H9 (cell line): ENCODE results near the gene ZHX3. TPM values are rescaled to one million over a fixed set of nuclear protein-coding genes. Genes with fewer than 3 reads are reported as not detected.

Source experiments
- DNase-seq: peaks from one replicate; pipeline ENCODE4 v3.0.0-alpha.2; 2017
- H2AFZ ChIP-seq: one replicate; pipeline ENCODE4 v1.6.1; 2013; ENCODE audit warnings: mild to moderate bottlenecking, low read length, control low read depth, moderate library complexity
- H2AK5ac ChIP-seq: 2 replicates; pipeline ENCODE4 v1.6.1; 2013; ENCODE audit warnings: low read length, control low read depth, mixed read lengths; ENCODE audit not compliant: insufficient read length
- H2BK120ac ChIP-seq: one replicate; pipeline ENCODE4 v1.6.1; 2013; ENCODE audit warnings: low read depth, mild to moderate bottlenecking, low read length, control low read depth, inconsistent platforms; ENCODE audit not compliant: poor library complexity, severe bottlenecking
- H2BK12ac ChIP-seq: 2 replicates; pipeline ENCODE4 v1.6.1; 2013; ENCODE audit warnings: low read length, control low read depth, mixed read lengths, low read depth; ENCODE audit not compliant: insufficient read length
- H2BK15ac ChIP-seq: 2 replicates; pipeline ENCODE4 v1.6.1; 2013; ENCODE audit warnings: low read depth, low read length, control low read depth
- H2BK20ac ChIP-seq: one replicate; pipeline ENCODE4 v1.6.1; 2013; ENCODE audit warnings: low read depth, mild to moderate bottlenecking, low read length, control low read depth, inconsistent platforms; ENCODE audit not compliant: poor library complexity, severe bottlenecking
- H2BK5ac ChIP-seq: 2 replicates; pipeline ENCODE4 v1.6.1; 2013; ENCODE audit warnings: low read length, control low read depth, mixed read lengths; ENCODE audit not compliant: insufficient read length
- H3K14ac ChIP-seq: 2 replicates; pipeline ENCODE4 v1.6.1; 2013; ENCODE audit warnings: low read length, control low read depth; ENCODE audit not compliant: insufficient read depth
- H3K18ac ChIP-seq: 2 replicates; pipeline ENCODE4 v1.6.1; 2013; ENCODE audit warnings: low read depth, mild to moderate bottlenecking, mixed read lengths, low read length, control low read depth; ENCODE audit not compliant: insufficient read length
- H3K23ac ChIP-seq: 2 replicates; pipeline ENCODE4 v1.6.1; 2013; ENCODE audit warnings: low read length, control low read depth, mixed read lengths, low read depth; ENCODE audit not compliant: insufficient read length
- H3K23me2 ChIP-seq: 2 replicates; pipeline ENCODE4 v1.6.1; 2013; ENCODE audit warnings: low read depth, mild to moderate bottlenecking, mixed read lengths, low read length, control low read depth; ENCODE audit not compliant: insufficient read length, poor library complexity, severe bottlenecking
- H3K27ac ChIP-seq: 2 replicates; pipeline ENCODE4 v1.5.1; 2013; ENCODE audit warnings: low read length, control low read depth, mixed read lengths, low read depth; ENCODE audit not compliant: insufficient read length
- H3K27me3 ChIP-seq: 2 replicates; pipeline ENCODE4 v1.6.1; 2013; ENCODE audit warnings: low read length, control low read depth, inconsistent platforms; ENCODE audit not compliant: insufficient read depth
- H3K4ac ChIP-seq: 2 replicates; pipeline ENCODE4 v1.6.1; 2013; ENCODE audit warnings: low read depth, mild to moderate bottlenecking, control low read depth, inconsistent platforms, low read length, moderate library complexity
- H3K4me1 ChIP-seq: 2 replicates; pipeline ENCODE4 v1.6.1; 2013; ENCODE audit warnings: low read length, control low read depth, inconsistent platforms; ENCODE audit not compliant: insufficient read depth
- H3K4me2 ChIP-seq: 2 replicates; pipeline ENCODE4 v1.6.1; 2013; ENCODE audit warnings: low read length, control low read depth, mixed read lengths; ENCODE audit not compliant: insufficient read length, insufficient read depth
- H3K56ac ChIP-seq: 2 replicates; pipeline ENCODE4 v1.6.1; 2013; ENCODE audit warnings: low read depth, mild to moderate bottlenecking, mixed read lengths, low read length, control low read depth; ENCODE audit not compliant: insufficient read length
- H3K79me1 ChIP-seq: 2 replicates; pipeline ENCODE4 v1.6.1; 2013; ENCODE audit warnings: low read depth, mild to moderate bottlenecking, moderate library complexity, low read length, control low read depth, inconsistent platforms; ENCODE audit not compliant: insufficient read depth, poor library complexity, severe bottlenecking
- H3K79me2 ChIP-seq: 2 replicates; pipeline ENCODE4 v1.6.1; 2013; ENCODE audit warnings: low read length, control low read depth, inconsistent platforms; ENCODE audit not compliant: insufficient read depth
- H3K9ac ChIP-seq: 2 replicates; pipeline ENCODE4 v1.6.1; 2013; ENCODE audit warnings: low read length, control low read depth, mixed read lengths; ENCODE audit not compliant: insufficient read length; ENCODE audit errors: extremely low read depth
- H3K9me3 ChIP-seq: one replicate; pipeline ENCODE4 v1.6.1; 2013; ENCODE audit warnings: low read depth, low read length, inconsistent platforms; ENCODE audit not compliant: control insufficient read depth
- H3T11ph ChIP-seq: one replicate; pipeline ENCODE4 v1.6.1; 2013; ENCODE audit warnings: mild to moderate bottlenecking, low read length, control low read depth, inconsistent platforms
- H4K20me1 ChIP-seq: one replicate; pipeline ENCODE4 v1.6.1; 2013; ENCODE audit not compliant: control insufficient read depth, insufficient read length, insufficient read depth
- H4K5ac ChIP-seq: 2 replicates; pipeline ENCODE4 v1.6.1; 2013; ENCODE audit warnings: low read depth, mild to moderate bottlenecking, mixed read lengths, low read length, control low read depth; ENCODE audit not compliant: insufficient read length
- H4K8ac ChIP-seq: replicated peaks from 2 replicates; pipeline ENCODE4 v1.6.1; 2013; ENCODE audit warnings: low read length, control low read depth, mixed read lengths, low read depth; ENCODE audit not compliant: insufficient read length
- H4K91ac ChIP-seq: 2 replicates; pipeline ENCODE4 v1.6.1; 2013; ENCODE audit warnings: low read depth, mild to moderate bottlenecking, moderate library complexity, mixed read lengths, low read length, control low read depth; ENCODE audit not compliant: insufficient read length
- H3K27ac Mint-ChIP-seq, 3 experiments: 2 replicates in 2 of 3; 3 replicates in 1 of 3; pipeline ENCODE4 v1.8.0; 2020 to 2021; ENCODE audit warnings: mixed read lengths in 3 of 3, mild to moderate bottlenecking in 1 of 3, moderate library complexity in 1 of 3
- H3K27me3 Mint-ChIP-seq: 2 replicates; pipeline ENCODE4 v1.8.0; 2021; ENCODE audit warnings: low read depth, mild to moderate bottlenecking, moderate library complexity, mixed read lengths
- H3K36me3 Mint-ChIP-seq, 3 experiments: 2 replicates in 2 of 3; 3 replicates in 1 of 3; pipeline ENCODE4 v1.8.0; 2020 to 2021; ENCODE audit warnings: low read depth in 3 of 3, mixed read lengths in 3 of 3; ENCODE audit not compliant: insufficient read depth in 1 of 3
- H3K4me1 Mint-ChIP-seq, 2 experiments: 2 replicates each; pipeline ENCODE4 v1.8.0; 2020; ENCODE audit warnings: mixed read lengths in 2 of 2
- H3K4me3 Mint-ChIP-seq, 2 experiments: 2 replicates in 1 of 2; 3 replicates in 1 of 2; pipeline ENCODE4 v1.8.0; 2020 to 2021; ENCODE audit warnings: mild to moderate bottlenecking in 2 of 2, mixed read lengths in 2 of 2, moderate library complexity in 1 of 2
- H3K9me3 Mint-ChIP-seq, 2 experiments: 2 replicates in 1 of 2; 3 replicates in 1 of 2; pipeline ENCODE4 v1.8.0; 2020; ENCODE audit warnings: mild to moderate bottlenecking in 2 of 2, mixed read lengths in 2 of 2, moderate library complexity in 1 of 2
- WGBS: extraction: QIAGEN DNeasy Blood & Tissue Kit; methylation state at CpG from one replicate; pipeline ENCODE4 v1.1.7; 2013; ENCODE audit warnings: missing lambda C conversion rate, low lambda C conversion rate, mixed read lengths; ENCODE audit not compliant: insufficient read length; ENCODE audit errors: extremely low coverage; 5-methylcytosine and 5-hydroxymethylcytosine counted together
- total RNA-seq: library from RNA; stranded (reverse); gene quantifications from 2 replicates; pipeline ENCODE4 v1.2.1, GENCODE V29; 2021
- TF ChIP-seq, protein P1 (sequence below): fragments of 200-600 bp; sonication (generic); conservative IDR thresholded peaks from 3 replicates; pipeline ENCODE4 v1.8.0; 2021; ENCODE audit warnings: antibody characterized with exemption, mild to moderate bottlenecking

Gene ZHX3
- total RNA-seq, 1 experiment from 2014 or later = 4.4 TPM

DNA sequence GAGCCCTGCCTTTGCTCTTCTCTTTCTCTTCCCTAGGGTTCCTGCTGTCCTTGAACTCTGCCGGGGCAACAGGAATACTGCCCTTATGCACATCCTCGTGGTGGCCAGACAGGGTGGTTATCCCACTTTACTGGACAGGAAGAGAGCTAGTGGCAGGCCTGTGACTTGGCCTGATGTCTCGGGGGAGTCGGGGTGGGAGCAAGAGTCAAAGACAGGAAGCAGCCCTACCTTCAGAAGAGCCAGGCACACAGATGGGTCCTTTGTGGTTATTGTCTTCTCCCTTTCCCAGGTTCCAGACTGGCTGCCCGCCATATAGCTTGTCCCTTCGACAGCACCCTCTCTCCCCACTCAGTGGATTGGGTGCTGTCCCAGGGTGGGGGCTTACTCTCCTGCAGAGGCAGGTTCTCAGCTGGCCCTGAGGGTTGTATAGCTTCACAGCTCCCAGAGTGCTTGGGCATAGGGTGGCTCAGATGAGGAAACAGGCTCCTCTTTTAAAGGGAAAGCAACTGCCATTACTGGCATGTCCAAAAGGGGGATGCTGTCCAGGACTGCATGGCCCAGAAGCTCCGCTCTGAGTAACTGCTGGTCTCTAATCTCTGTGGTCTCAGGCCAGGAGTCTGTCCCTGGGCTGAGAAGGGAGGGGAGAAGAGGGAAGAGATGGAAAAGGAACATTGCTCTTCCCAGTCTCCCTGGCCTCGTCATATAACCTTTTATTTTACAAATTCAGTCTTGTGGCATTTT is 162.9 kb downstream of the ZHX3 start:
- H3K4me3 Mint-ChIP-seq = no peak overlapping the region

More for the DNA sequence above, 162.9 kb downstream of the ZHX3 start:
- no peak overlapping the region for H3K4ac ChIP-seq
- H4K91ac ChIP-seq = no peak overlapping the region
- H2BK120ac ChIP-seq = no peak overlapping the region
- H2BK15ac ChIP-seq = no peak overlapping the region
- H3K23ac ChIP-seq = no peak overlapping the region
- H3K9me3 ChIP-seq = no peaks in the 10 kb centered on the region
- Mint-ChIP-seq H3K27ac (peak overlapping the region; percentile 33 to 94 (median 76); a peak in 5 of 7 replicates), H3K4me1 (peaks cover 53 to 57% of the 10 kb centered on the region in 2 experiments), H3K9me3 (no peaks in the 10 kb centered on the region), H3K27me3 (peaks cover 2% of the 10 kb centered on the region; the same call in 1 of the 2 replicates), H3K36me3 (peaks cover 3 to 11% (median 5%) of the 10 kb centered on the region in 3 experiments)
- H3K4me2 ChIP-seq = no peak overlapping the region
- no peak overlapping the region for H3K14ac ChIP-seq
- no peak for DNase-seq
- H3K79me2 ChIP-seq = peaks cover 60% of the 10 kb centered on the region; the same call in 1 of the 2 replicates
- H3K79me1 ChIP-seq = peaks cover 17% of the 10 kb centered on the region
- H3K18ac ChIP-seq = no peak overlapping the region
- H4K8ac ChIP-seq = no peak overlapping the region
- peaks cover 7% of the 10 kb centered on the region for H3K4me1 ChIP-seq
- H3K56ac ChIP-seq = no peak overlapping the region
- H2AFZ ChIP-seq = no peak overlapping the region
- no peak overlapping the region for H3K9ac ChIP-seq
- no CpG with 5 or more reads among the region's 8 CpGs for WGBS
- TF ChIP-seq, protein P1, sequence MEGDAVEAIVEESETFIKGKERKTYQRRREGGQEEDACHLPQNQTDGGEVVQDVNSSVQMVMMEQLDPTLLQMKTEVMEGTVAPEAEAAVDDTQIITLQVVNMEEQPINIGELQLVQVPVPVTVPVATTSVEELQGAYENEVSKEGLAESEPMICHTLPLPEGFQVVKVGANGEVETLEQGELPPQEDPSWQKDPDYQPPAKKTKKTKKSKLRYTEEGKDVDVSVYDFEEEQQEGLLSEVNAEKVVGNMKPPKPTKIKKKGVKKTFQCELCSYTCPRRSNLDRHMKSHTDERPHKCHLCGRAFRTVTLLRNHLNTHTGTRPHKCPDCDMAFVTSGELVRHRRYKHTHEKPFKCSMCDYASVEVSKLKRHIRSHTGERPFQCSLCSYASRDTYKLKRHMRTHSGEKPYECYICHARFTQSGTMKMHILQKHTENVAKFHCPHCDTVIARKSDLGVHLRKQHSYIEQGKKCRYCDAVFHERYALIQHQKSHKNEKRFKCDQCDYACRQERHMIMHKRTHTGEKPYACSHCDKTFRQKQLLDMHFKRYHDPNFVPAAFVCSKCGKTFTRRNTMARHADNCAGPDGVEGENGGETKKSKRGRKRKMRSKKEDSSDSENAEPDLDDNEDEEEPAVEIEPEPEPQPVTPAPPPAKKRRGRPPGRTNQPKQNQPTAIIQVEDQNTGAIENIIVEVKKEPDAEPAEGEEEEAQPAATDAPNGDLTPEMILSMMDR = no peak
- no peak overlapping the region for H2BK5ac ChIP-seq
- no peaks in the 10 kb centered on the region for H3K23me2 ChIP-seq
- H2AK5ac ChIP-seq = no peak overlapping the region
- no peaks in the 10 kb centered on the region for H3K27me3 ChIP-seq
- H4K20me1 ChIP-seq = no peaks in the 10 kb centered on the region
- no peak overlapping the region for H2BK20ac ChIP-seq
- no peak overlapping the region for H3K27ac ChIP-seq
- no peak overlapping the region for H3T11ph ChIP-seq
- H4K5ac ChIP-seq = no peak overlapping the region
- no peak overlapping the region for H2BK12ac ChIP-seq
